NOMO-1 (cell line): ENCODE results near the gene FAM174A.
A peak's percentile ranks its signal among the peaks of the same experiment; 100 is the strongest.
"Not testable (repeated sequence)": the region's sequence is repeated elsewhere in the genome, so short reads cannot be mapped to it uniquely, and the experiment has no call there.

Experiments
- DNase-seq, 2 experiments: peaks; one replicate each; lab custom pipeline; 2025; ENCODE audit not compliant: unreplicated experiment in 2 of 2; lab: John Stamatoyannopoulos, UW

FAM174A gene

DNA sequence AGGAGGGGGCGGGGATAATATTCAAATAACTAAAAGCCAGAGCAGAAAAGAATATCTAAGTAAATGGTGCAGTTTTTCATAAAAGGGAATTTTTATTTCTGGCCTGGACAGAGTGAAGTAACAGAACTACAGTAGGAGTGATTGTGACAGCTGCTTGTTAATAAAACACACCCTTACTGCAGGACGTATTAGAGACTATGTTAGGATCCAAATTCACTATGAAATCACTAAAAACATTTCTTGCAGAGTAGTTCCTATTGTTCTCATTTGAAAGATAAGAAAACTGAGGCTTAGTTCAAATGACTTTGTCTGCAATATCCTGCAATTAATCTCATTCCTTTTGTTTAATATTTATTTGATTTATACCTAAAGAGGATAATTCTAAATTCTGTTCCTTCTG lies 39.5 kb downstream of the FAM174A start:
- DNase-seq, result no peak

DNA sequence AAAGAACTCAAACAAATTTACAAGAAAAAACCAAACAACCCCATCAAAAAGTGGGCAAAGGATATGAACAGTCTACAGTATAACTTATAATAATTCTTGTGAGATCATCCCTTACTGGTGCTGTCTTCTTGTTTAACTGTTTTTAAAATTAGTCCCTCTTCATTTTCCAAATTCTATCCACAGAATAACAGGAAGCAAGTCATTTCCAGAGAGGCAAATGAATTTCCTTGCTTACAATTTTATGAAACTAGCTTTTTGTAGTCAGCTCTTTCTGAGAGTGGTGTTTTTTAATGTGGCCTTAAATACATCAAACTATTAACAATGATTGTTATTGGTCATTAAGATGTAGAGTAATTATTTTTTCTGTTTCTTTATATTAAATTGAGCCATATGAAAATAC lies 40.6 kb downstream of the FAM174A start:
- no peak for DNase-seq

DNA sequence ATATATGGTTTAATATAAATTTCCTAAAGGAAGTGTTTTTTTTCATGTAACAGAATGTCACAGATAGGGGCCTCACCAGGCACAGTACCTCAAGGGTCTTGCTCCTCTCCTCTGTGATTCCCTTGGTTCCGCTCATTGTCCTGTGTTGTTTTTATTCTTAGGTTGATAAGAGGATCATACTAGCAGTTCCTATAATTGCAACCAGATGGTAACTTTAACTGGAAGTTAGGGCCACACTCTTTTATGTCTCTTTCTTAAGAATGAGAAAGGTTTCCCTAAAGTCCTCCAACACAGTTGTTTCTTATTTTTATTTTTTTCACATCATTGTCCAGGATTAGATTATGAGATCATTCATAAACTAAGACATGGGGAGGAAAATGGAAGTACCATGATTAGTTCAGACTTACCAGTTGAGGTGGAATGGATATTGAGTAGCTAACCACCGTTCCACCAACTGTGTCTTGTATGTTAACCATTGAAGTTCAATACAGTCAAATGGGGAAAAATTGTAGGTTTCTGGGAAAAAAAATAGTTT lies 41.1 kb downstream of the FAM174A start:
- no peak for DNase-seq

DNA sequence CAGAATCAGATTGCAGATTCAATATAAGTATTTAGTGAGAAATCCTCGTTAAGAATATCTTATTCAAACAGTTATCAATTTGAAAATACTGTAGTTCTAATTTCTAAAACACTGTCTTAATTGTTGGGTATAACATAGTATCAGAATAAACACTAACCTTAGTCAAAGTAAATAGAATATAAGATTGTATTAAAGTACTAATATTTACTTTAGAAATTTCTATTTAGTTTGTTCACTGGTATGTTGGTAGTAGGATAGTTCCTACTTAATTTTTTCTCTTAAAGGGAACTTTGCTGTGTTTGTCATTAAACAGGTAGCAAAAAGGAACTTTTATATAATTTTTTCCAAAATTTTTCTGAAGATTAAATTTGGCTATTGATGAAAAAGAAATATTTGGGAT lies 42.3 kb downstream of the FAM174A start:
- DNase-seq, result no peak

DNA sequence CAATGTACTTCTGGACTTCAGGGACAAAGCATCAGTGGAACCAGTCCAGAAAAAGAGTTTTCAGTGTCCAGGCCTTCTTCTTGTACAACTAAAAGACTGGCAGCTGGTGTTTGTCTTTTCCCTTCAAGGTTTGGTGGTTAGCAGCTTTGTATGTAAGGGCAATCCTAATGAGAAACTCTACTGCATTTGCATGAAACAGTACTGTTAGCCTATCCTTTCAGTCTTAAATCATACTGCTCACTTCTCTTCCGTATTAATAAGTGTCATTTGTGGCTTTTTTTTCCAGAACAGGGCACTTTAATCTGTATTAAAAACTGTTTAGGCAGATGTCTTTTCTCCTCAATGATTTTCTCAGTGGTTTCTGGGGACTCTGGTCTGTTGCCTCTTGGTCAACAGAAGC lies 48.9 kb downstream of the FAM174A start:
- peak in 1 of 2 experiments; percentile 1 for DNase-seq

DNA sequence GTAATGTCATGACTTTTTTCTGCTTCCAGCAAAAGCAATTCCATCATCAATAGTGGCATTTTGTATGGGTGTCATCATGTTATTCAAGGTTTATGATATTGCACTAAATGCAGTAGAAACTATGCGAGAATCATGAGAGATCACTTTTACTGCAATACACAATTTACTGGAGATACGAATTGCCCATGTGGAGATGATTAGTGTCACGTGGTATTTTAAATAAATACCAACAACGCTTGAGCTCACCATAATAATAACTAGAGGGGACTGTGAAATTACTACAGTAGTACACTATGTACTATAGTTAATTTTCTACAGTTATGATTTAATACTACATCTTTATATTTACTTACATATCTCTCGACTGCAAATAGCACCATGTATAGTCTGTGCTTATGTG lies 49.7 kb downstream of the FAM174A start:
- DNase-seq, result no peak

DNA sequence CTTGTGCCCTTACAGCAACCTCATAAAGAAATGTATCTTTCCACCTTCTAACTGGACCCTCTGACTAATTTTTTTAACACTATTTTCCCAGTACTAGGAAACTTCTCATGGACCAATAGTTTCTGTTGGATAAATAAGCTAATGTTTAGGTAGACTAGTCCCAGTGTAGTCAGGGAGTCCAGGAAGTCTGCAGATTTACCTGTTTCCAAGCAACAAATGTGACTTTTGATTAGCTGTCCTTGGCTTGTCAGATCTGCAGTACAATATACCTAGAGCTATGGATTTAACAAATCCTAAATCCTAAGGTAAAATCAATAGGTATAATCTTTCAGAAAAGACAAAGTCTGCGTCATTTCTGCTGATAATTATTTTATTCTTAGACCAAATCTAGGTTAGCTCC lies 55.7 kb downstream of the FAM174A start:
- DNase-seq, result no peak

DNA sequence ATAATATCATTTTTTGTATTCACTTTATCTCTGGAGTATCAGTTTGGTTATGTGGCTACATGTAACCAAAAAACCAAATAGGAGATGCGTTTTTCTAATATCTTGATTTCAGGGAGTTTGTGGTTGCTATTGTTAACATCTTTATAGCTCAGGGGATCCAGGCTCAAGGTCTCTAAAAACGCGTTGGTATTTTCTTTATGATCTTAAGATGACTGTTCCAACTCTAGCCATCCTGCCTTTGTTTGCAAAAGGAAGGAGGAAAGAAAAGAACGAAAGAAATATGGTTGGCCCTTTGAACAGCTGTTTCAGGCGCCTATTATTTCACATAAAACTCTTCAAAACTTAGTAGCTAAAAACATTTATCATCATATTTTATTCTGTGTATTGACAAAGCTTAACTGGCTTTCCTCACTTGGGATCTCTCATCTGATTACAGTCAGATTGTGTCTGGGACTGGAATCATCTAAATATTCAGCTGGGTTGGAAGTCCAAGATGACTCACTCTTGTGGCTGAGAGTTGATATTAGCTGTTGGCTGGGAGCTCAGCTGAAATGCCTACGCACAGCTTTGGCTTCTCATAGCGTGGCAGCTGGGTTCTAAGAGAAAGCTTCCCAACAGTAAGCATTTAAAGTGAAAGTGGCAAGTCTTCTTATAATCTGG lies 60.1 kb downstream of the FAM174A start:
- DNase-seq, result no peak

DNA sequence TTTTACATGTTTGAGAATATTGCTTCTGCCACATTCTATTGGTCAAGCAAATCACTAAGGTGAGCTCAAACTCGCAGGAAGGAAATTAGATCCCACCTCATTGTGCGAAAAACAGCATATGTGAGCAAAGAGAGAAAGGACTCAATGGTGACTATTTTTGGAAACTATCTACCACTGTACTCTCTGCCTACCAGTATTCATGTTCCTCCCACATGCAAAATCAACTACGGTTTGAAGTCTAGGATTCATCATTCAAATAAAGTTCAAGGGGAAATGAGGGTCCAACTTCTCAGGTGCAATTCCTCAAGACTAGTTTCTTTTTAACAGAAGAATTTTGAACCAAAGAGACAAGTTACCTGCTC lies 60.6 kb downstream of the FAM174A start:
- no peak for DNase-seq

DNA sequence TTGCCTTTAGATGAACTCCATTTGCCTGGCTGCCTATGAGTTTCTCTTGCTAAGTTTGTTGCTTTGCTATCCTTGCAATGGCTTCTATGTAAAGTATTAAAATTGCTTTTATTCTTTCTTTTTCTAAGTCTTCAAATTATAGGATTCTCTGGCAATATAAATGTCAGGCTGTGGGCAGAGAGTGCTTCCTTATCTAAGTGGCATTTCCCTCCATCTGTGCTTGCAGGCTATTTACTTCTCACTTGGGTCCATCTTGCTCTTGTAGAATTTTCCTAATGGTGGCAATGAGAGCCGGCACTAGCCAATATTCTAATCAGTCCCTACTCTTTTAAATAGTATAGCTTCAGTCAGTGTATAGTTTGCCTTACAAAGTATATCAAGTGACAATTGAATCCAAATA lies 63.3 kb downstream of the FAM174A start:
- DNase-seq, result no peak

DNA sequence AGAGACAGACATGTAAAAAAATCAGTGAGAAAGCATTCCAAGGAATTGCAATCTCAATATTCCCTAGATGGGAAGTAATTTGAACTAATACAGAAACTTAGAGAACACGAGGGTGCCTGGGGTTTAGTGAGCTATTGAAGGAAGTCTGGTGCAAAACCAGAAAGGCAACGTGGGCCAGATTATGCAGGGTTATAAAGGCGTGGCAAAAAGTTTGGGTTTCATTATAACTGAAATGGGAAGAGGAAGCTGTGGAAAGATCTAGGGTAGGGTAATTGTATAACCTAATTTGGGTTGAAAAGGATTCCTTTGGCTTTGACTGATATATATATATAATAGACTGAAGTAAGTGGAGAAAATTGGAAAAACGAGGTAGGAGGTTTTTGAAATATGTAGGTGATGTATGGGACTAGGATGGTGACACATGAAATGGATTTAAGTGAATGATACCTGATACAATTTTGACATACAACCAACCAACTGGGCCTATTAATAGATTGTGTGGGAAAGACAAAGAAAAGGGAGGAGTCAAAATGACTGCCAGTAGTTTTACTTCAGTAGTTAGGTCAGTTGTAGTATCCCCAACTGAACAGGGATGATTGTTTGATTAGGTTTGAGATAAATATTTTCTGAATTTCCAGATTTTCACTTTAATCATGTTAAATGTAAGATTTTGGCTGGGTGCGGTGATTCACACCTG lies 65.3 kb downstream of the FAM174A start:
- peak; percentile 16 to 64 for DNase-seq

DNA sequence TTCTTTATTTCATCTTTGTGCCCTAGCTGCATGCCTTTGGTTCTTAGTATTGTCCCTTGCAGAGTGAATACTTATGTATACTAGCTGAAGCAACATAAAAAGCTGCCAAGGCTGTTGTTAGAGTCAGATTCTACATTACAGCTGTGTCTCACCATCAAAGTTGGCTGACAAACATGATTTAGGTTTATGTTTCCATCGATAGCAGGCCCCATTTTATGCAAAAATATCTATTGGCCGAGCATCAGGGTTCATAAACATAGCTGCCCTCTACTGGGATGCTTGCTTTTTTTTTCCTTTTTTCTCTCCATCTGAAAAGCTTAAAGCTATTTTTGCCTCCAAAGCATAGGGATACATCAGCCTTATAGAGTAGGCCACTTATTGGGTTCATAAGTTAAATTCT lies 68.0 kb downstream of the FAM174A start:
- DNase-seq, result no peak

DNA sequence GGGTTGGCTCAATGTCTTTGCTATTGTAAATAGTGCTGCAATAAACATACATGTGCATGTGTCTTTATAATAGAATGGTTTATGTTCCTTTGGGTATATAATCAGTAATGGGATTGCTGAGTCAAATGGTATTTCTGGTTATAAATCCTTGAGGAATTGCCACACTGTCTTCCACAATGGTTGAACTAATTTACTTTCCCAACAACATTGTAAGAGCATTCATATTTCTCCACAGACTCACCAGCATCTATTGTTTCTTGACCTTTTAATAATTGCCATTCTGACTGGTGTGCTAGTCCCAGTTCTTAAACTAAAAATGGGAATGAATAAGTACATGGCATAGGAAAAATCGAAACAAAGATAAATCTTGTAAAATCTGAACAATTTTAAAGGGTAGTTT lies 68.8 kb downstream of the FAM174A start:
- DNase-seq, result not testable (repeated sequence)

DNA sequence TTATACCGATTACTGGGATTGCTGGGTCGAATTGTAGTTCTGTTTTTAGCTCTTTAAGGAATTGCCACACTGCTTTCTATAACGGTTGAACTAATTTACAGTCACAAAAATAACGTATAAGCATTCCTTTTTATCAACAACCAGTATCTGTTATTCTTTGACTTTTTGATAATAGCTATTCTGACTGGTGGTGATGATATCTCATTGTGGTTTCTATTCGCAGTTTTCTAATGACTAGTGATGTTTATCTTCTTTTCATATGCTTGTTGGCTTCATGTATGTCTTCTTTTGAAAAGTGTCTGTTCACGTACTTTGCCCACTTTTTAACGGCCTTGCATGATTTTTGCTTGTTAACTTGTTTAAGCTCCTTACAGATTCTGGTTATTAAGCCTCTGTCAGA lies 74.4 kb downstream of the FAM174A start:
- DNase-seq, result no peak

DNA sequence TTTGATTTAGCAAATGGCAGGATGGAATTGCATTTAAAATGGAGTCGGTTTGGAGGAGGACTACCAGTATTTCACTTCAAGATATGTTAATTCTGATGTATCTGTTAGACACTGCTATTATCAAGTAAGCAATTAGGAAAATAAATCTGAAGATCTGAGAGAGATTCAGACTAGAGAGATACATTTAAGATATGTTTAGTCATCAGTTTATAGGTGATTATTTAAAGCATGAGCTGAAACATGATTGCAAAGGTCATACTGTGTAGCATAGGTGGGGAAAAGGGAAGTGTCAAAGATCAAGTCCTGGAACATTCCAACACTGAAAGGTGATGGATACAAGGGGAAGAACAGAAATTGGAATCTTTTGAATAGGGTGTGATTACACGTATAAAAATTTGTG lies 79.1 kb downstream of the FAM174A start:
- DNase-seq, result no peak

DNA sequence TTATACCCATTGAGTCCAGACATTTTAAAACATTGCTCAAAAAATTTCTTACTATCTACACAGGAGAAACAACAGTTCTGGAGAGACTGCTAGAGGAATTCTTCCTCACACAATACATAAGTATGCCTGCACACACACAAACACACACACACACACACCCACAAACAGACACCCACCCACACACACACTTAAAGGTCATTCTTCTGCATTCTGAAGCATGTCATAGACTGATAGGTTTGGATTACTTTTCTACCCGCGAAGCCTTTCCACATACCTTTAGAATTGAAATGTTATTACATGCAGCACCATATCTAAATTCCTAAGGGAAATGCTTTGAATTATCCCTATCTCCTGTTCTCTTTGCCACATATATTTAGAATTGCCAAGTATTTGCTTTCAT lies 80.2 kb downstream of the FAM174A start:
- DNase-seq, result no peak

DNA sequence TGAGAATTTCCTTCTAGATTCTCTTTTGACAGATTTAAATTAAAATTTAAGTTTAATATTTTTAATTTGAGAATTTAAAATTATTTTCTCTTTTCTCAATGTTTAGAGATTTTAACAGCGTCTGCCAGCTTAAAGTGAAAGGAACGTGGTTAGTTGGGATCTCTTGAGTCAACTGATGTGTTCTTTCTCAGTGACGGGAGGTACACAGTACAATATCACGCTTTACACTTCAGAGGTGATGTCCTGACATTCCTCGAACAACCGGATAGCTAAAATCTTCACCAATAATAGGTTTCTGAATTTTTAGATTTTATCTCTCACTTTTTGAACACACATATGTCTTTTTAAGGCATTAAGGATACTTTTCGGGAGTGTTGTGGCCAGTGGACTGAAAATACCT lies 81.1 kb downstream of the FAM174A start:
- DNase-seq, result no peak

DNA sequence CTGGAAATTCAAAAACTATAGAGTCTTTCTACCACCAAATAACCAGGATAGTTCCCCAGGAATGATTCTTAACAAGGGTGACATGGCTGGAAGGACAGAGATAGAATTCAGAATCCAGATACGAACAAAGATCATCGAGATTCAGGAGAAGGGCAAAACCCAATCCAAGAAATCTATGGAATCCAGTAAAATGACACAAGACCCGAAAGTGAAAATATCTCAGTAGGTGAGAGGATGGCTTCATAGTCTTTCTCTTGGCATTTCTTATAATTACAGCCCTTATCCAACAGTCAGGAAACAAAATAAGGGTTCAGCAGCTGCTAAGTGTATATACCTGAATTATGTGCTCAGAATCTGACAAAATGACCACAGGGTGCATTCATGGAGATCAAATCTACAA lies 81.8 kb downstream of the FAM174A start:
- DNase-seq, result no peak

DNA sequence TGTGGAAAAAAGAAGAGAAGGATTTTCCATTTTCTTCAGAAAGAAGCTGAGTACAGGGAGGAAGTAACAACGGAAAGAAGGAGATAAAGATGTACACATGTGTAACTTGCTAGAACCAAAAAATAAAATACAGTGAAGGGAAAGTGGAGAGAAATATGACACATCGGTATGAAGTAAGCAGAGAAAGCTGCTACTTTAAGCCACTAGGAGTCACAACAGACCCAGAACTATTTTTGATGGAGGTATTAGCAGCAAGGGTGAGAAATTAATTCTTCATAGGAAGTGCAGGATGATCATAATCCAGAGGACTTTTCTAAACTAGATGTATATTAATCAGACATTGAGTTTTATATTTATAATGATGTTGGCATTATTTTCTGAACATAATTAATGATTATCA lies 88.5 kb downstream of the FAM174A start:
- DNase-seq, result peak; percentile 50 to 59

DNA sequence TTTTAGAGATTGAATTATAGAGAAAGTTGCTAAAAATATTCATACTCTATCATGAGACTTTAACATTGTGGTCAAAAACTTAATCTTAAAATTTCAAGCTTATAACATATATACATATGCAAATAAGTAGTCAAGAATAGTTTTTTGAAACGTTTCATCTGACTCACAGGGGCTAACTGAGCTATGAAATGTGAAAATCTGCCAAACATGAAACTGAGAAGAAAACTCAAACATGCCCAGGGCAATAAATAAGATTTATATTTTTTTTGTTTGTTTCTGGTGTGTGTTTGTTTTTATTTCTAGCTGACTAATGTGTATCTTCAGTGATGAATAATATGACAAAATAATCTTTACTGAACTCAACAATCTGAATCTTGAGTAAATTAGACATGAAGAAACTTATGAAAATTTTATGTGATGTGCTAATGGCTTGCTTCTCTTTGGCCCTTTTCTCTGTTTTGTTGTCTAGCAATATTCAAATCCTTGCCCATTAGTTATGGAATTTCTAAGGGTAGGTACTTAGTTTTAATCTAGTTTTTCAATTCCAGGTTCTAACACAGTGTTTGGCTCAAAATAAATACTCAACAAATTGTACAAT lies 99.9 kb downstream of the FAM174A start:
- DNase-seq, result no peak
